HG03354 (cell line): ENCODE results near the gene KRT16.

Source experiments
- ATAC-seq: cut with Tn5 transposase; IDR thresholded peaks from one replicate; pipeline ENCODE4 v1.9.1; 2021; ENCODE audit warnings: mild to moderate bottlenecking; ENCODE audit not compliant: unreplicated experiment, poor library complexity, severe bottlenecking

The KRT16 gene

DNA sequence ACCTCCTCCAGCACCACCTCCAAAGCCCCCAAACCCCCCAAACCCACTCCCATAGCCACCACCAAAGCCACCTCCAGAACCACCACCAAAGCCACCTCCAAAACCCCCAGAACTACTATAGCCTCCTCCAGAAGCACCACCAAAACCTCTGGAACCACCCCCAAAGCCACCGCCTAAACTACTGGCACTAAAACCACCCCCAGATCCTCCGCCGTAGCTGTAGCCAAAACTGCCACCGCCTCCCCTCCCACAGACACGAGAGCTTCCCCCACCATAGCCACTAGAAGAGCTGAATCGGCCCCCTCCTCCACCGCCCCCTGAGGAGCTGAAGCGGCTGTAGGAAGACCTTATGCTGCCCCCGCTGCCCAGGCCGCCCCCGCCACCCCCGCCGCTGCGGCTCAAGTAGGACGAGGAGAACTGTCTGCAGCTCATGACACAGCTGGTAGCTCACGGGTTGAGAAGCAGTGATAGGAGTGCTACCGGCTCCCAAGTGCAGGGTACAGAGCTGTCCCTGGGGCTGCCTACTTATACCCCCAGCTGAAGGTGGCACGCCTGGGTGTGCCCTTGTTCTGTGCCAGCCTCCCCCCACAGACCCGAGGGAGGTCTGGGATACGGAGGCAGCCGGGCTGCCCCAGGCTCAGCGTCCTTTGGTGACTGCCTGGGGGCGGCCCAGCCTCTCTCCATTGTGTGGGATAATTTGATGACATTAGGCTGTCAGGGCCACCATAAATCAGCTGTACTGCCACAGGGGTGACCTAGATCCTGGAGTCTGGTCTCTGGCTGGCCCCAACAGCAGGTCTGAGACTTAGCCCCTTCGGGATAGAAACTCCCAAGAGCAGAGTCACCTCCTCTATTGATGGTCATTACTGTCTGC, 40.8 kb downstream of the KRT16 start, which contains the start of gene KRT9:
Gene KRT9, minus strand, starts transcription at position 499 of the 874 bp plus-strand sequence. Its CDS starts 67 bp downstream, at position 432.
- no peak for ATAC-seq

DNA sequence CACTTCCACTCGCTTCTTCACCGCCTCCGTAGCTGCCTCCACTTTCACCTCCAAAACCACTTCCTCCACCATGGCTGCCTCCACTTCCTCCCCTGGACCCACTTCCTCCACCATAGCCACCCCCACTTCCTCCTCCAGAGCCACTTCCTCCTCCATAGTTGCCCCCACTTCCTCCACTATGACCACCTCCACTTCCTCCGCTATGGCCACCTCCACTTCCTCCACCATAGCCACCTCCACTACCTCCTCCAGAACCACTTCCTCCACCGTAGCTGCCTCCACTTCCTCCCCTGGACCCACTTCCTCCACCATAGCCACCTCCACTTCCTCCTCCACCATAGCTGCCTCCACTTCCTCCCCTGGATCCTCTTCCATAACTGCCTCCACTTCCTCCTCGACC, 45.2 kb downstream of the KRT16 start:
- no peak for ATAC-seq

DNA sequence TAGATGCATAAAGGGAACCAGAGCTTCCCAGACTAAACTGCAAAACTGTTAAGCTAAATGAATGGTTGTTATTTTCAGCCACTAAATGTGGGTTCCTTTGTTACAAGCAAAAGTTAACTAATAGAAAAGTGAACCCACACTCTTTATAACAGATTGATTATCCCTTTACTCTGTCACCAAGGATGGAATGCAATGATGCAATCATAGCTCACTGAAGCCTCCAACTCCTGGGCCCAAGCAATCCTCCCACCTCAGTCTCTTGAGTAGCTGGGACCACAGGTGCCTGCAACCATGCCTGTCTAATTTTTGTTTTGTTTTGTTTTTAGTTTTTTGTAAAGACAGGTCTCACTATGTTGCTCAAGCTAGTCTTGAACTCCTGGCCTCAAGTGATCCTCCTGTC, 47.2 kb downstream of the KRT16 start:
- ATAC-seq: no peak

DNA sequence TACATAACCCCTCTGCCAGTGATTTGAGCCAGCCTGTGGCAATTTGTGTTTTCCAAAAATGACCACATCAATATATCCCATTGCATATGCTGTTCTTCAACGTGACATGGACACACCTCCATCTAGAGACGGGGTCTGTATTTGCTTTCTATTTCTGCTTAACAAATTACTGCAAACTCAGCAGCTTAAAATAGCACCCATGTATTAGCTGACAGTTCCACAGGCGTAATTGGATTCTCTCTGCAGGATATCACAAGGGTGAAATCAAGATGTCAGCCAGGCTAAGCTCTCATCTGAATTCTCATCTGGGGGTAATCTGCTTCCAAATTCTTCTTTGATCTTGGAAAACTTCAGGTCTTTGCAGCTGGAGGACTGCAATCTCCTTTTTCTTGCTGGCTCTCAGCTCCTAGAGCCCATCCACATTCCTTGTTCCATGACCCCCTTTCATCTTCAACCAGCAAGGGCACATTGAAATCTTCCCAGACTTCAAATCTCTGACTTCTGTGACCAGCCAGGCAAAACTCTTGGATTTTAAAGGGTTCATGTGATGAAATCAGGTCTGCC, 48.9 kb downstream of the KRT16 start:
- no peak for ATAC-seq

DNA sequence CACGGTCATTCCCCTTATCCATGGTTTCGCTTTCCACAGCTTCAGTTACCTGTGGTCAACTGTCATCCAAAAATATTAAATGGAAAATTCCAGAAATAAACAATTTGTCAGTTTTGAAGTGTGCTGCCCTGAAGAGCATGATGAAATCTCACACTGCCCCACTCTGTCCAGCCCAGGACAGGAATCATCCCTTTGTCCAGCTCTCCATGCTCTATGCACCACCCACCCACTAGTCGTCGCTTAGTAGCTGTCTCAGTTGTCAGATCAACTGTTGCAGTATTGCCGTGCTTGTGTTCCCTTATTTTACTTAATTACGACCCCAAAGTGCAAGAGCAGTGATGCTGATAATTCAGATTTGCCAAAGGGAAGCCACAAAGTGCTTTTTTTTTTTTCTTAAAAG, 51.0 kb downstream of the KRT16 start:
- ATAC-seq: no peak
